ENCODE measurements around the gene SFXN4.

DNA sequence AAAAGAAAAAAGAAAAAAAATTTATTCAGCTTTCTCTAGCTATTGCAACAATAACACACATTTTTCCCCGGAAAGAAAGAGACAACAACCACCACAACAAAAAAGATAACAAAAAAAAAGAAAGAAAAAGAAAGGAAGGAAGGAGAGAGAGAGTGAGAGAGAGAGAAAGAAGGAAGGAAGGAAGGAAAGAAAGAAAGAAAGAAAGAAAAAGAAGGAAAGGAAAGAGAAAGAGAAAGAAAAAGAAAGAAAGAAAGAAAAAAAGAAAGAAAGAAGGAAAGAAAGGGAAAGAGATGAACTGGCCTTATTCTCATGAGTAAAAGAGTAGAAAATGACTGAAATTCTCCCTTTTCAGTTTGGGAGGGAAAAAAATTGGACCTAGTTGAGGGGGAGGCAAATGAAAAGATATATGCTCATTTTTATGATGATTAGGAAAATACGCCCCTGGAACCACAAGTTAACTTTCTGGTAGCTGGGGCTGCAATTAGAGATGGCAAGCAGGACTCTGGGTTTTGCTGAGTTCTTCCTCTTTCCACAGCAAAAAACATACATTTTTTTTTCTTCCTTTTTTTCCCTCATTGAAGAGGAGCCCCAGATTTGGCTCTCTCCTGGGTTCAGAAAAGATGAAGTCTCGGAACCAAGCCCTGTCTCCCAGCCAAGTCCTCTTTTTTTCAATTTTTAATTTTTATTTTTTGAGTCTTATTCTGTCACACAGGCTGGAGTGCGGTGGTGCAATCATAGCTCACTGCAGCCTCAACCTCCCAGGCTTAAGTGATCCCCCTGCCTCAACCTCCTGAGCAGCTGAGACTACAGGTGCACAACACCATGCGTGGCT is 25.7 kb upstream of the SFXN4 start:
- TF ChIP-seq, protein P1, sequence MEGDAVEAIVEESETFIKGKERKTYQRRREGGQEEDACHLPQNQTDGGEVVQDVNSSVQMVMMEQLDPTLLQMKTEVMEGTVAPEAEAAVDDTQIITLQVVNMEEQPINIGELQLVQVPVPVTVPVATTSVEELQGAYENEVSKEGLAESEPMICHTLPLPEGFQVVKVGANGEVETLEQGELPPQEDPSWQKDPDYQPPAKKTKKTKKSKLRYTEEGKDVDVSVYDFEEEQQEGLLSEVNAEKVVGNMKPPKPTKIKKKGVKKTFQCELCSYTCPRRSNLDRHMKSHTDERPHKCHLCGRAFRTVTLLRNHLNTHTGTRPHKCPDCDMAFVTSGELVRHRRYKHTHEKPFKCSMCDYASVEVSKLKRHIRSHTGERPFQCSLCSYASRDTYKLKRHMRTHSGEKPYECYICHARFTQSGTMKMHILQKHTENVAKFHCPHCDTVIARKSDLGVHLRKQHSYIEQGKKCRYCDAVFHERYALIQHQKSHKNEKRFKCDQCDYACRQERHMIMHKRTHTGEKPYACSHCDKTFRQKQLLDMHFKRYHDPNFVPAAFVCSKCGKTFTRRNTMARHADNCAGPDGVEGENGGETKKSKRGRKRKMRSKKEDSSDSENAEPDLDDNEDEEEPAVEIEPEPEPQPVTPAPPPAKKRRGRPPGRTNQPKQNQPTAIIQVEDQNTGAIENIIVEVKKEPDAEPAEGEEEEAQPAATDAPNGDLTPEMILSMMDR (IDR thresholded peaks at IDR 0.05) = no peak
- TF ChIP-seq POLR2A (IDR thresholded peaks at IDR 0.05) = no peak
- TF ChIP-seq EP300 (IDR thresholded peaks at IDR 0.05) = no peak
